ENCODE data around the gene STAT5B.

DNA sequence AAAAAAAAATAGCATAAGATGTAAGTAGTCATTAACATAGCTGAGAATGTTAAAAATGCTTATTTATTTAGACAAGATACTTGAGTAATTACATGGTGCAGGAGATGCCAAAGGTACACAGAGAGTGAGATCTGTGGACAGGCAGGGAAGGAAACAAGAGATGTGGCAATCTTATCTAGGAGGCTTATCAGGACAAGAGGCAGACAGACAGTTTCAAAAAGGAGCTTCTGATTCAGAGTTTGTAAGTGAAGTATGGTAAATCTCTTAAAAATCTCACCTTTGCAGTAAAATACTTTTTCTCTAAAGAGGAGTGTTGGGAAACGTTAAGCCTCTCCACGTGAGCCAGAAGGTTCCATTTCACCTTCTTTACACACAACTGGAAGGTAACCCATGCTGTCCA is 62.0 kb downstream of the STAT5B start:
- no peak for TF ChIP-seq POLR2A (IDR thresholded peaks at IDR 0.05)
- TF ChIP-seq, protein P1, sequence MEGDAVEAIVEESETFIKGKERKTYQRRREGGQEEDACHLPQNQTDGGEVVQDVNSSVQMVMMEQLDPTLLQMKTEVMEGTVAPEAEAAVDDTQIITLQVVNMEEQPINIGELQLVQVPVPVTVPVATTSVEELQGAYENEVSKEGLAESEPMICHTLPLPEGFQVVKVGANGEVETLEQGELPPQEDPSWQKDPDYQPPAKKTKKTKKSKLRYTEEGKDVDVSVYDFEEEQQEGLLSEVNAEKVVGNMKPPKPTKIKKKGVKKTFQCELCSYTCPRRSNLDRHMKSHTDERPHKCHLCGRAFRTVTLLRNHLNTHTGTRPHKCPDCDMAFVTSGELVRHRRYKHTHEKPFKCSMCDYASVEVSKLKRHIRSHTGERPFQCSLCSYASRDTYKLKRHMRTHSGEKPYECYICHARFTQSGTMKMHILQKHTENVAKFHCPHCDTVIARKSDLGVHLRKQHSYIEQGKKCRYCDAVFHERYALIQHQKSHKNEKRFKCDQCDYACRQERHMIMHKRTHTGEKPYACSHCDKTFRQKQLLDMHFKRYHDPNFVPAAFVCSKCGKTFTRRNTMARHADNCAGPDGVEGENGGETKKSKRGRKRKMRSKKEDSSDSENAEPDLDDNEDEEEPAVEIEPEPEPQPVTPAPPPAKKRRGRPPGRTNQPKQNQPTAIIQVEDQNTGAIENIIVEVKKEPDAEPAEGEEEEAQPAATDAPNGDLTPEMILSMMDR (IDR thresholded peaks at IDR 0.05) = no peak

Measured in thyroid gland (tissue), 4 donors.